ENCODE results near the gene PDZD7.

DNA sequence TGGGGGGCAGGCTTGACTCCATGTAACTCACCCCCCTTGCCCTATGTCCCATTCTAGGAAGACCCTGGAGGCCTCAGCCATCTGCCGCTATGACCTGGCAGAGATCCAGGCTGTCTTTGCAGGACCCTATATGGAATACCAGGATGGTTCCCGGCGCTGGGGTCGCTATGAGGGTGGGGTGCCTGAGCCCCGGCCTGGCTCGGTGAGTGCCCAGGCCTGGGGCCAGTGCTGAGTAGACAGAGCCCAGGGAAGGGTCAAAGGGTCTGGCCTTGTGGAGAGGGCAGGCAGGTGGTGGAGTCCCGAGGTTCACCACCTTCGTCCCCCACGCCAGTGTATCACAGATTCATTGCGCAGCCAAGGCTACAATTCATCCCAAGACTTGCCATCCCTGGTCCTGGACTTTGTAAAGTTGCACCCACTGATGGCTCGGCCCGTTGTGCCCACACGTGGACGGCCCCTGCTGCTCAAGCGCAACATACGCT is 51.1 kb downstream of the PDZD7 start:
- TF ChIP-seq, protein P1, sequence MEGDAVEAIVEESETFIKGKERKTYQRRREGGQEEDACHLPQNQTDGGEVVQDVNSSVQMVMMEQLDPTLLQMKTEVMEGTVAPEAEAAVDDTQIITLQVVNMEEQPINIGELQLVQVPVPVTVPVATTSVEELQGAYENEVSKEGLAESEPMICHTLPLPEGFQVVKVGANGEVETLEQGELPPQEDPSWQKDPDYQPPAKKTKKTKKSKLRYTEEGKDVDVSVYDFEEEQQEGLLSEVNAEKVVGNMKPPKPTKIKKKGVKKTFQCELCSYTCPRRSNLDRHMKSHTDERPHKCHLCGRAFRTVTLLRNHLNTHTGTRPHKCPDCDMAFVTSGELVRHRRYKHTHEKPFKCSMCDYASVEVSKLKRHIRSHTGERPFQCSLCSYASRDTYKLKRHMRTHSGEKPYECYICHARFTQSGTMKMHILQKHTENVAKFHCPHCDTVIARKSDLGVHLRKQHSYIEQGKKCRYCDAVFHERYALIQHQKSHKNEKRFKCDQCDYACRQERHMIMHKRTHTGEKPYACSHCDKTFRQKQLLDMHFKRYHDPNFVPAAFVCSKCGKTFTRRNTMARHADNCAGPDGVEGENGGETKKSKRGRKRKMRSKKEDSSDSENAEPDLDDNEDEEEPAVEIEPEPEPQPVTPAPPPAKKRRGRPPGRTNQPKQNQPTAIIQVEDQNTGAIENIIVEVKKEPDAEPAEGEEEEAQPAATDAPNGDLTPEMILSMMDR (conservative IDR thresholded peaks at IDR 0.05; ENCODE audit: low read depth, low read length): no peak
- TF ChIP-seq EZH2 (IDR thresholded peaks at IDR 0.05; ENCODE audit: borderline replicate concordance, low read depth, low read length, poor library complexity, severe bottlenecking): no peak

Data from A673 (cell line).